Hair follicular keratinocyte (primary cell): ENCODE measurements around the gene ABCA6. TPM values are rescaled to one million over a fixed set of nuclear protein-coding genes. Genes with fewer than 3 reads are reported as not detected.

Experiments
- total RNA-seq: library from RNA; depleted of rRNA; stranded (reverse); fragments of >200 nt; gene quantifications from 2 replicates; pipeline ENCODE4 v1.2.3, GENCODE V29; 2015

The ABCA6 gene, protein sequence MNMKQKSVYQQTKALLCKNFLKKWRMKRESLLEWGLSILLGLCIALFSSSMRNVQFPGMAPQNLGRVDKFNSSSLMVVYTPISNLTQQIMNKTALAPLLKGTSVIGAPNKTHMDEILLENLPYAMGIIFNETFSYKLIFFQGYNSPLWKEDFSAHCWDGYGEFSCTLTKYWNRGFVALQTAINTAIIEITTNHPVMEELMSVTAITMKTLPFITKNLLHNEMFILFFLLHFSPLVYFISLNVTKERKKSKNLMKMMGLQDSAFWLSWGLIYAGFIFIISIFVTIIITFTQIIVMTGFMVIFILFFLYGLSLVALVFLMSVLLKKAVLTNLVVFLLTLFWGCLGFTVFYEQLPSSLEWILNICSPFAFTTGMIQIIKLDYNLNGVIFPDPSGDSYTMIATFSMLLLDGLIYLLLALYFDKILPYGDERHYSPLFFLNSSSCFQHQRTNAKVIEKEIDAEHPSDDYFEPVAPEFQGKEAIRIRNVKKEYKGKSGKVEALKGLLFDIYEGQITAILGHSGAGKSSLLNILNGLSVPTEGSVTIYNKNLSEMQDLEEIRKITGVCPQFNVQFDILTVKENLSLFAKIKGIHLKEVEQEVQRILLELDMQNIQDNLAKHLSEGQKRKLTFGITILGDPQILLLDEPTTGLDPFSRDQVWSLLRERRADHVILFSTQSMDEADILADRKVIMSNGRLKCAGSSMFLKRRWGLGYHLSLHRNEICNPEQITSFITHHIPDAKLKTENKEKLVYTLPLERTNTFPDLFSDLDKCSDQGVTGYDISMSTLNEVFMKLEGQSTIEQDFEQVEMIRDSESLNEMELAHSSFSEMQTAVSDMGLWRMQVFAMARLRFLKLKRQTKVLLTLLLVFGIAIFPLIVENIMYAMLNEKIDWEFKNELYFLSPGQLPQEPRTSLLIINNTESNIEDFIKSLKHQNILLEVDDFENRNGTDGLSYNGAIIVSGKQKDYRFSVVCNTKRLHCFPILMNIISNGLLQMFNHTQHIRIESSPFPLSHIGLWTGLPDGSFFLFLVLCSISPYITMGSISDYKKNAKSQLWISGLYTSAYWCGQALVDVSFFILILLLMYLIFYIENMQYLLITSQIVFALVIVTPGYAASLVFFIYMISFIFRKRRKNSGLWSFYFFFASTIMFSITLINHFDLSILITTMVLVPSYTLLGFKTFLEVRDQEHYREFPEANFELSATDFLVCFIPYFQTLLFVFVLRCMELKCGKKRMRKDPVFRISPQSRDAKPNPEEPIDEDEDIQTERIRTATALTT (N-terminal part only)
- 0.04 TPM in 1 of 2 replicates, not detected in the other for total RNA-seq

DNA sequence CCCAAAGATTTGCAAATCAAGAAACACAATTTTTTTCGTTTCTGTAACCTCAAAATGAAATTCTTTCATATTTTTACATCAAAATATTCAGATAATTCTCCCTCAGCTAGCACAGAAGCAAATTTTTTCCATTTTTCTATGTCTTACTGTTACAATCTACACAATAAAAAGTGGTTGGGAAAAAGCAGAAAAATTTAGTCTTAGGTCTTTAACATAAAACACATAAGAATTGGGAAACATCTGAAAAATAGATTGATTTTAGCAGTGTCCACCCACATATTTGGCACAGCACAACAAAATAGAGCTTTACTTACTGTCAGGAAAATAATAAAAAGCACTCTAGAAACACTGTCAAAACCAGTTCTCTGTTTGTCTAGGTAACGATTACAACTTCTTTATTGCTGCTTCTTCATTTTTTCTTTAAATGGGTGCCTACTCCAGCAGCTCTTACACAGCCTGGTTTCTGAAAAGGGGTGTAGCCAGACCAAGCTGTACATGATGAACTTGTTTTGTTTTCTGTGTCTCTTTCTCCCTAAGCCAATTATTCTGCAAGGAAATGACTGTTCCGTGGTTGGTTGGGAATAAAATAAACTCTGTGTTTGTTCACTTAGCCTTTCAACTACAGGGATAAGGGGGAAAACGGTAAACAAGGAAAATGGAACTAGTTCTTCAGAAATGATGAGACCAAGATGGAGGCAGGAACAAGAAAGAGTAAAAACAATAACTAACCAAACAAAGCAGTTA is at the start of gene ABCA6:
Gene ABCA6, minus strand, starts transcription at position 465 of the 744 bp plus-strand sequence. CDS start 1,192 bp downstream, outside the sequence.

DNA sequence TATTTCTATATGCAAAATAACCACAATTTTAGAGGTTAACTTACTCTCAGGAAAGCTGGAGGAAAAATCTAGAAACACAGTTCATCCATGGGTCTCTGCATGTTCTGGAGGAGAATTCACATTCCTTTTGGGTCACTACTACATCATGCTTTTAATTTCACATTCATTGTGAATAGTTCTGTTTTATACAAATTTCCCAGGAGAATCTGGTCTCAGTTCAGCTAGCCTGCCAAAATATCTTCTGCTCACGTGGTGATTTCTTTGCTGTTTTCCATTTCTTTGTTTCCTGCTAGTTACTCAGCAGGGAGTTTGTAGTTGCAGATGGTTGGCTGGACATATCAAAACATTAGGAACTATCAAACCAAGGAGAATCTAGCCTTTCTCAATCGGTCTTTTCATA is 80.9 kb downstream of the ABCA6 start, which contains the start of gene ABCA9:
Gene ABCA9, minus strand, starts transcription at position 106 of the 400 bp plus-strand sequence. CDS start 9,801 bp downstream, outside the sequence.

Other genes starting within 250 kb of the ABCA6 start
- gene ABCA8, start 186.5 kb downstream of the ABCA6 start, total RNA-seq = not detected in 2 replicates
- 0.15 and 0.23 TPM in 2 replicates for gene ABCA9, start 81.0 kb downstream of the ABCA6 start, total RNA-seq
- 0.55 TPM in 1 of 2 replicates, not detected in the other for gene ABCA10, start 86.9 kb upstream of the ABCA6 start, total RNA-seq
- gene ABCA5, start 185.2 kb upstream of the ABCA6 start, total RNA-seq = 3.2 and 12.8 TPM in 2 replicates